Upper lobe of left lung (tissue), 6 donors: Measurements from ENCODE around the gene ZCCHC7. TPM values are rescaled to one million over a fixed set of nuclear protein-coding genes. Genes with fewer than 3 reads are reported as not detected.
A peak's percentile ranks its signal among the peaks of the same experiment; 100 is the strongest.

ENCODE experiments used
- ATAC-seq, 2 donors: fragments of 200-7000 bp; cut with Tn5 transposase; one replicate each; pipeline ENCODE4 v1.9.1; 2022; ENCODE audit warnings: mild to moderate bottlenecking in 2 of 2, moderate library complexity in 2 of 2; ENCODE audit not compliant: low FRiP score in 2 of 2
- DNase-seq, 2 donors: peaks; one replicate each; pipeline ENCODE4 v3.0.0-alpha.2; 2019 to 2020
- H3K27ac ChIP-seq, 4 donors: fragments of 200-600 bp; sonication (generic); one replicate each; pipeline ENCODE4 v1.5.1; 2016 to 2019
- H3K27me3 ChIP-seq, 4 donors: fragments of 200-600 bp; sonication (generic); one replicate each; pipeline ENCODE4 v1.5.1; 2017 to 2019
- H3K36me3 ChIP-seq, 4 donors: fragments of 200-600 bp; sonication (generic); one replicate each; pipeline ENCODE4 v1.5.1; 2016 to 2019
- H3K4me1 ChIP-seq, 4 donors: fragments of 200-600 bp; sonication (generic); one replicate each; pipeline ENCODE4 v1.5.1; 2018 to 2019
- H3K4me3 ChIP-seq, 4 donors: fragments of 200-600 bp; sonication (generic); one replicate each; pipeline ENCODE4 v1.5.1; 2017 to 2019; ENCODE audit warnings: mild to moderate bottlenecking in 2 of 4, moderate library complexity in 1 of 4
- H3K9me3 ChIP-seq, 4 donors: fragments of 200-600 bp; sonication (generic); one replicate each; pipeline ENCODE4 v1.5.1; 2018 to 2019
- CTCF ChIP-seq, 6 experiments: fragments of 450-650 bp in 4 of 6; fragments of 200-600 bp in 2 of 6; sonication (generic) in 2 of 6; IDR thresholded peaks; one replicate each; pipeline ENCODE4 v1.5.1; 2016 to 2019; ENCODE audit warnings: antibody characterized with exemption in 6 of 6
- EP300 ChIP-seq, 4 donors: sonication (generic); formaldehyde crosslinking; IDR thresholded peaks; one replicate each; pipeline ENCODE4 v1.5.1; 2017; ENCODE audit warnings: antibody characterized with exemption in 4 of 4, control low read depth in 2 of 4
- POLR2A ChIP-seq, 4 donors: fragments of 450-650 bp; IDR thresholded peaks; one replicate each; pipeline ENCODE4 v1.5.1; 2016 to 2017; ENCODE audit warnings: antibody characterized with exemption in 4 of 4, mild to moderate bottlenecking in 2 of 4
- POLR2AphosphoS5 ChIP-seq, 2 donors: sonication (generic); formaldehyde crosslinking; IDR thresholded peaks; one replicate each; pipeline ENCODE4 v1.5.1; 2017; ENCODE audit warnings: antibody characterized with exemption in 2 of 2
- WGBS, 2 donors: methylation state at CpG; one replicate each; pipeline ENCODE4 v1.1.5; 2017 to 2018; 5-methylcytosine and 5-hydroxymethylcytosine counted together
- total RNA-seq, 6 donors: library from RNA; depleted of rRNA in 4 of 6; stranded (reverse); fragments of >200 nt in 4 of 6; gene quantifications; one replicate each; pipeline versions ENCODE4 v1.1.0 to v1.2.1, GENCODE V29; 2016 to 2021
- donor health status: DM: no; HTN: no; CAD: no; lungs with moderate emphysema.
- donor health status: DM: no; HTN: yes; CAD: no; lungs with severe emphysema.

Gene ZCCHC7
- total RNA-seq, 6 donors from 2014 or later, result 11.1 to 44.0 (median 18.7) TPM

DNA sequence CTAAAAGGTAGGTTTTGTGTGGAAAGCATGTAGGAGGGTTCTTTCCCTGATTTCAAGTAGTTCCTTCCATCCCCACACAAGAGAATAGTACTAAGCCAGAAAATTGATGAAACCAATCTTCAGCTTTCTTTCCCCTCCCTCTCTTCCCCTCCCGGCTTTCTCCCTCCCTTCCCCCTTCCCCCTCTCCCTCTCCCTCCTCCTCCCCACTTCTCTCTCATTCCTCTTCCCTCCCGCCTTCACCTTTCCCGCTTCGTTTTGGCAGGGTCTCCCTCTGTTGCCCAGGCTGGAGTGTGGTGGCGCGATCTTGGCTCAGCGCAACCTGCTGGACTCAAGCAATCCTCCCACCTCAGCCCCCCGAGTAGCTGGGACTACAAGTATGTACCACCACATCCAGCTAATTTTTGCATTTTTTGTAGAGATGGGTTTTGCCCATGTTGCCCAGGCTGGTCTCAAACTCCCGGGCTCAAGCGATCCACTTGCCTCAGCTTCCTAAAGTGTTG is 85.8 kb downstream of the ZCCHC7 start:
- TF ChIP-seq POLR2A (IDR thresholded peaks at IDR 0.05), result no peak
- no peak for TF ChIP-seq EP300 (IDR thresholded peaks at IDR 0.05)
- TF ChIP-seq CTCF (IDR thresholded peaks at IDR 0.05), result no peak
- no peak for TF ChIP-seq POLR2AphosphoS5 (IDR thresholded peaks at IDR 0.05)
- no peaks in the 10 kb centered on the region for H3K4me1 ChIP-seq
- no peaks in the 10 kb centered on the region for H3K9me3 ChIP-seq
- 99% methylated on average over 9 to 10 of the region's 10 CpGs for WGBS, 2 donors
- peaks cover 0 to 13% (median 2%) of the 10 kb centered on the region in 4 donors for H3K36me3 ChIP-seq
- no peaks in the 10 kb centered on the region for H3K27me3 ChIP-seq
- DNase-seq (peak in 1 of 2 donors; percentile 20), ATAC-seq (no peak)
- H3K4me3 ChIP-seq, result no peak overlapping the region
- no peak overlapping the region for H3K27ac ChIP-seq

DNA sequence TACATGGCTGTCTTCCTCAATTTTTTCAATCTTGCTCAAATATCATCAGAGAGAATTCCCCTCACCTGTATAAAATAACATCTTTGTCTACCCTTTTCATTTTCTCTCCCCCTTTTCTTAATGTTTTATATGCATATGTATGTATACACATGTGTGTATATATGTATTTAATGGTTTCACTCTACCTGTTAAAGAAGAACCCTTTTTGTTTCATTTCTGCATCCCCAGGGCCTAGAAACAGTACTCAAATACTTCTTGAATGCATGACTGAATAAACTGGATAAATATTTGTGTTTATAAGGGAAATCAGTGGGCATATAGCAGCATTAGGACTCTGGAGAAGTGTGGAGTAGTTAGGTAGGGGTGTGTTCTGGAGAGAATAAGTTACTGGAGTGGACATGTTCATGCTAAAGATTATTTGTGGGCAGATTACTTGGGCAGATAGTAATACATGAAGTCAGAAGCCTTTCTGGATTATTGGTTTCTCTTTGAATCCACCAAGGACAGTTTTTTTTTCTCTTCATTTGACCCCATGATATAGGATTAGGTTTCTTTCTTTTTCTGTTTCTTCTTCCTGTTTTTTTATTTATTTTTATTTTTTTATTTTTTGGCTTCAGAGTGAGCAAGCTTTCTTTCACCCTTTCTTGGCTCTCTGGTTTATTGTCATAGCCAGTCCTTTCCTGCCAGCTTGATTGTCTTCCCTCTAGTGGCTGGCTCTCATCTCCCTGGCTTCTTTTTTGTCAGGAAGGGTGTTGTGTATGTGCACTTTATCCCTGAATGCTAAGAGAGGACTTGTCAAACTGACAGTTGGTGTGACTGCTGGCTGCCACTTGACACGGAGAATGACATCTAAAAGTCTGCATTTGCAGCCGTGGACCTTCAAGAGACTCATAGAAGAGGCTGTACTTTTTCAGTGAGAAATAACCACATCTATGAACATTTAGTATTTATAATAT is 89.3 kb downstream of the ZCCHC7 start:
- Histone ChIP-seq H3K4me3 (no peak overlapping the region), H3K9me3 (no peaks in the 10 kb centered on the region), H3K4me1 (no peaks in the 10 kb centered on the region), H3K27ac (no peak overlapping the region), H3K36me3 (peaks cover 0 to 13% (median 2%) of the 10 kb centered on the region in 4 donors), H3K27me3 (no peaks in the 10 kb centered on the region)
- DNase-seq, result no peak
- 35 to 39% methylated on average over 2 of the region's 2 CpGs for WGBS, 2 donors
- no peak for ATAC-seq
- TF ChIP-seq CTCF (IDR thresholded peaks at IDR 0.05), result no peak
- TF ChIP-seq EP300 (IDR thresholded peaks at IDR 0.05), result no peak

GRCh38 chr9:37210737-37211523 is 90.6 kb downstream of the ZCCHC7 start:
- TF ChIP-seq POLR2A (IDR thresholded peaks at IDR 0.05), result no peak
- no peak for TF ChIP-seq CTCF (IDR thresholded peaks at IDR 0.05)
- no peak for TF ChIP-seq EP300 (IDR thresholded peaks at IDR 0.05)
- TF ChIP-seq POLR2AphosphoS5 (IDR thresholded peaks at IDR 0.05), result no peak
- Histone ChIP-seq H3K4me1 (no peaks in the 10 kb centered on the region), H3K9me3 (no peaks in the 10 kb centered on the region), H3K36me3 (peaks cover 0 to 12% (median 2%) of the 10 kb centered on the region in 4 donors), H3K4me3 (no peak overlapping the region), H3K27ac (no peak overlapping the region), H3K27me3 (no peaks in the 10 kb centered on the region)
- DNase-seq (no peak), ATAC-seq (no peak)
- WGBS, 2 donors, result 80 to 85% methylated on average over 3 of the region's 3 CpGs

- ATAC-seq (no peak), DNase-seq (no peak)
- Histone ChIP-seq H3K36me3 (peaks cover 0 to 6% (median 2%) of the 10 kb centered on the region in 4 donors), H3K27ac (no peak overlapping the region), H3K9me3 (no peaks in the 10 kb centered on the region), H3K27me3 (no peaks in the 10 kb centered on the region), H3K4me1 (no peaks in the 10 kb centered on the region), H3K4me3 (no peak overlapping the region)
- TF ChIP-seq EP300 (IDR thresholded peaks at IDR 0.05), result no peak
- TF ChIP-seq CTCF (IDR thresholded peaks at IDR 0.05), result no peak
- TF ChIP-seq POLR2AphosphoS5 (IDR thresholded peaks at IDR 0.05), result no peak
- no peak for TF ChIP-seq POLR2A (IDR thresholded peaks at IDR 0.05)
- 88 to 91% methylated on average over 2 of the region's 2 CpGs for WGBS, 2 donors
Measured at GRCh38 chr9:37212435-37212834, 92.1 kb downstream of the ZCCHC7 start.
